IPS DF 6.9 (cell line): ENCODE results near the gene CCDC187.

ENCODE experiments used
- DNase-seq: peaks from one replicate; pipeline ENCODE4 v3.0.0-alpha.2; 2013; ENCODE audit warnings: low read depth, low spot score
- H3K27ac ChIP-seq: one replicate; pipeline ENCODE4 v1.5.1; 2013; ENCODE audit warnings: low read length, control low read depth
- H3K27me3 ChIP-seq: 2 replicates; pipeline ENCODE4 v1.6.1; 2013; ENCODE audit warnings: mild to moderate bottlenecking, low read length; ENCODE audit not compliant: control insufficient read depth, insufficient read depth
- H3K36me3 ChIP-seq: 2 replicates; pipeline ENCODE4 v1.6.1; 2013; ENCODE audit warnings: low read length; ENCODE audit not compliant: control insufficient read depth, insufficient read depth
- H3K4me1 ChIP-seq: 2 replicates; pipeline ENCODE4 v1.6.1; 2013; ENCODE audit warnings: low read length; ENCODE audit not compliant: control insufficient read depth, insufficient read depth
- H3K4me3 ChIP-seq: 2 replicates; pipeline ENCODE4 v1.5.1; 2013; ENCODE audit warnings: mild to moderate bottlenecking, low read length
- H3K9me3 ChIP-seq: 2 replicates; pipeline ENCODE4 v1.6.1; 2013; ENCODE audit warnings: low read length, inconsistent platforms; ENCODE audit not compliant: control insufficient read depth, insufficient read depth
- WGBS: extraction: QIAGEN DNeasy Blood & Tissue Kit; methylation state at CpG from one replicate; pipeline ENCODE4 v1.1.7; 2013; ENCODE audit warnings: mixed read lengths, missing lambda C conversion rate; ENCODE audit not compliant: insufficient read length, insufficient coverage; 5-methylcytosine and 5-hydroxymethylcytosine counted together

CCDC187 gene

DNA sequence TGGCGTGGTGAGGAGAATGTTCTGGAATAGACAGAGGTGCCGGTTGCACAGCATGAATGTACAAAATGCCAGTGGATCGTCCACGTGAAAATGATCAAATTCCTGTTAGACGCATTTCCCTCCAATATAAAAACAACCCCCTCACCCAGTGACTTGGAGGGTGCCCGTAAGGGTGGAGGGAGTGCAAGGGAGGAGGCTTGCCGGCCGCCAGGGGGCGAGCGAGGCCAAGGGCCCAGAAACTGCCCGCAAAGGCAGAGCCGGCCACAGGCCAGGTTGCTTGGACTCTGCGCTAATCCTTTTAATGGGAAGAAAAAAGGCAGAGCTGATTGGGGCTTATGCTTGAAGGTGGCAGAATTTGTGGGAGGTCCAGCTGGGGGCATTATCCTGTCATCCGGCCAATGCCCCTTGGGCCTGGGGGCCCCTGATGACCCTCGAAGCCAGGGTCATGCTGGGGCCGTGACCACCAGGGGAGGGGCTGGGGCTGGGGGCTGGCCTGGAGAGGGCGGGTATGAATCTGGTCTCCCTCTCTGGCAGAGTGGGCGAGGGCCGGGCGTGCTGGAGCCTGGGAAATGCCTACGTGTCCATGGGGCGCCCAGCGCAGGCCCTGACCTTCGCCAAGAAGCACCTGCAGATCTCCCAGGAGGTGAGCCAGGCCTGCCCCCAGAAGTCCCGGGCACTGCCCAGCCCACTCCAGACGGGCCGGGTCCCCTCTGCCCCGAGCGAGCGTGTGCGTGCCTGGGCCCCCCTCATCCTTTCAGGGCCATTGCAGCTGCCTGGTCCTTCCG, 35.5 kb upstream of the CCDC187 start:
- no peaks in the 10 kb centered on the region for H3K27me3 ChIP-seq
- no peaks in the 10 kb centered on the region for H3K9me3 ChIP-seq
- WGBS, result no CpG with 5 or more reads among the region's 32 CpGs
- no peak overlapping the region for H3K27ac ChIP-seq
- peaks cover 2% of the 10 kb centered on the region; the same call in 1 of the 2 replicates for H3K36me3 ChIP-seq
- H3K4me1 ChIP-seq, result peaks cover 7% of the 10 kb centered on the region
- DNase-seq, result peak; percentile 54
- H3K4me3 ChIP-seq, result no peak overlapping the region

DNA sequence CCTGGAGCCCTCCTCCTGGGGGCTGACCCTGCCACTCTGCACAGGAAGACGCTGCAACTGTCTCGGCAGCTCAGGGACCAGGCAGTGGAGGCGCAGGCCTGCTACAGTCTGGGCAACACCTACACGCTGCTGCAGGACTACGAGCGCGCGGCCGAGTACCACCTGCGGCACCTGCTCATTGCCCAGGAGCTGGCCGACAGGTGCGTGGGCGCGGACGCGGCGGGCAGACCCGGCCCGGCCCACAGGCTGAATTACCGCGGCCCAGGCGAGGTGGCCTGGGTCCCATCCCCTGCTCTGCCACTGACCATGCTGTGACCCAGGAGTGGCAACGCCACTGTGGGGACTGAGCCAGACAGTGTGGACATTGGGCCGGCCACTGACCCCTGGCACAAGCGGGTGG, 34.6 kb upstream of the CCDC187 start:
- H3K27me3 ChIP-seq, result no peaks in the 10 kb centered on the region
- WGBS, result no CpG with 5 or more reads among the region's 25 CpGs
- H3K4me3 ChIP-seq, result no peak overlapping the region
- H3K9me3 ChIP-seq, result no peaks in the 10 kb centered on the region
- H3K4me1 ChIP-seq, result peaks cover 5% of the 10 kb centered on the region
- no peak for DNase-seq
- peaks cover 2% of the 10 kb centered on the region; the same call in 1 of the 2 replicates for H3K36me3 ChIP-seq
- H3K27ac ChIP-seq, result no peak overlapping the region

DNA sequence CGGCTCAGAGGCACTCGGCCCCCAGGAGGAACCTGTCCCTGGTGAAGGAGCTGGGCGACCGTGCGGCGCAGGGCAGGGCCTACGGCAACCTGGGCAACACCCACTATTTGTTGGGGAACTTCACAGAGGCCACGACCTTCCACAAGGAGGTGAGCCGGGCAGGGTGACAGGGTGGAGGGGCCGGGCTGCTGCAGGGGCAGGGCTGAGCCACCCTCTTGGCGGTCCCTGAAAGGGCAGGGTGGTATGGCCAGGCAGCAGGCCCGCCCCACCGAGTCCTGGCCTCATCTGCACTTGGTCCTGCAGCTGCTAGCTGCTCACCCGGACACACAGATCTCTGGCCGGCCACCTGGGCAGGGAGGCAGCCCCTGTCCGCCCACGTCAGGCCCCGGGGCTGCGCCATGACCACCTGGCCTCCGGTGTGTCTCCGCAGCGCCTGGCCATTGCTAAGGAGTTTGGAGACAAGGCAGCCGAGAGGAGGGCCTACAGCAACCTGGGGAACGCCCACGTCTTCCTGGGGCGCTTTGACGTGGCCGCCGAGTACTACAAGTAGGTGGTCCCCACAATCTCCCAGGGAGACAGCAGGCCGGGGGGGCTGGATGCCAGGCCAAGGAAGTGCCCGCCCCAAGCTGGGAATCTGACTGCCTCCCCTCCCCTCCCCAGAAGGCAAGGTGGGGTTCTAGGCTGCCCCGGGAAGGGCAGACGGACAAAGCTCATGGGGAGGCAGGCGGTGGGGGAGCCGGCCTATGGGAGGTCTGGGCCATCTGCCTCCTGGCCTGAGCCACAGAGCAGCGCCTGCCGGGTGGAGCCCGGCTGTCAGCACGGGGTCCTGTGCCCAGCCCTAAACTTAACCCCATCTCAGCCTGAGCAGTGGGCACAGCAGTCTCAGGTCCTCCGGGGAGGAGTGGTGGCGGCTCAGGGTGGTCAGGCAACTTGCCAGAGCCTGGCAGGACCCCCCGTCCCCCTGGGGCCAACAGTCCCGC, 33.8 kb upstream of the CCDC187 start:
- H3K4me1 ChIP-seq, result no peaks in the 10 kb centered on the region; the same call in 1 of the 2 replicates
- peaks cover 2% of the 10 kb centered on the region; the same call in 1 of the 2 replicates for H3K36me3 ChIP-seq
- H3K27ac ChIP-seq, result no peak overlapping the region
- no peaks in the 10 kb centered on the region for H3K9me3 ChIP-seq
- no peaks in the 10 kb centered on the region for H3K27me3 ChIP-seq
- WGBS, result no CpG with 5 or more reads among the region's 43 CpGs
- DNase-seq, result no peak
- H3K4me3 ChIP-seq, result no peak overlapping the region

DNA sequence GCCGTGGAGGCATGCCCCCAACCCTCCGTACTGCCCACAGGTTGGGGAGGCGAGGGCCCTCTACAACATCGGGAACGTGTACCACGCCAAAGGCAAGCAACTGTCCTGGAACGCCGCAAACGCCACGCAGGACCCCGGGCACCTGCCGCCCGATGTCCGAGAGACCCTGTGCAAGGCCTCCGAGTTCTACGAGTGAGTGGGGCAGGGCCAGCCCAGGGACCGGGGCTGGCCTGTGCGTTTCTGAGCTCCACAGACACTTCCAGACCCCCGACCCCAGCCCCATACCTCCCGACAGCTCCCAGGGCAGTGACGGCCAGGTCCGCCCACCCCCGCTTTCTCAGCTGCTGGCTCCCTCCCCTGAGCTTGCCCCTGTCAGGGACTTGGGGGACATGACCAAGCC, 33.0 kb upstream of the CCDC187 start:
- no peaks in the 10 kb centered on the region; the same call in 1 of the 2 replicates for H3K4me1 ChIP-seq
- no peaks in the 10 kb centered on the region for H3K27me3 ChIP-seq
- no peak overlapping the region for H3K27ac ChIP-seq
- no peak overlapping the region for H3K4me3 ChIP-seq
- H3K9me3 ChIP-seq, result no peaks in the 10 kb centered on the region
- WGBS, result no CpG with 5 or more reads among the region's 23 CpGs
- DNase-seq, result no peak
- H3K36me3 ChIP-seq, result peaks cover 2% of the 10 kb centered on the region; the same call in 1 of the 2 replicates

DNA sequence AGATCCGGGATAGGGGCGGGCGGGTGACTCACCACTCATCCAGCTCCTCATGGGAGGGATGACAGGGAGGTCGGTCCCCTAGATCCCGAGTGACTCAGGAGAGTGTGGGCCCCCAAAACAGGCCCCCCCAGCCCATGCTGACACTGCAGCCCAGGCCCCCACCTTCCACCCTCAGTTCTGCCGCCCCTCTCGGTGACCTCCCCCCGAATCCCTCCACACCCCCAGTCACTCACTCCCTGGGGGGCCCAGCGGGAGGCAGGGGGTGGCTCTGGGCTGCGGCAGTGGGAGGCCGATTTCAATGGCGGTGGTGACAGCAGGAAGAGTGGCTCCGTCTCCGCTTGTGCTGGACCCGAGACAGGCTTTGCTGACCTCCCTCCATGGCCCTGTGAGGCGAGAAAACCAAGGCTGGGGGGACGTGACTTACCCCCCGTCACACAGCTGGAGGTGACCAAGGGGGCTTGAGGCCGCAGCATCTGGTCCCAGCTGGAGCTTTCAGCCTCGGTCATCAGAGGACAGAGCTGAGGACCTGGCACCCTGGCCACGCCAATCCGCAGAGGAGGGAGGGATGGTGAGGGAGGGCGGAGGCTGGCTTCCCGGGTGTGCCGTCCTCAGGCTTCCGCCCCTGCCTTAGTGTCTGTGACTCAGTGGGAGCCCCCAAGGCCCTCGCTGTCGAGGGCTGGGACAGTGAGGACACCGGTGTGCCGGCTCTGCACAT, 32.4 kb upstream of the CCDC187 start:
- H3K27me3 ChIP-seq, result no peaks in the 10 kb centered on the region
- no peaks in the 10 kb centered on the region; the same call in 1 of the 2 replicates for H3K4me1 ChIP-seq
- no peak overlapping the region for H3K4me3 ChIP-seq
- peaks cover 2% of the 10 kb centered on the region; the same call in 1 of the 2 replicates for H3K36me3 ChIP-seq
- no peaks in the 10 kb centered on the region for H3K9me3 ChIP-seq
- WGBS, result no CpG with 5 or more reads among the region's 30 CpGs
- DNase-seq, result no peak
- H3K27ac ChIP-seq, result no peak overlapping the region

DNA sequence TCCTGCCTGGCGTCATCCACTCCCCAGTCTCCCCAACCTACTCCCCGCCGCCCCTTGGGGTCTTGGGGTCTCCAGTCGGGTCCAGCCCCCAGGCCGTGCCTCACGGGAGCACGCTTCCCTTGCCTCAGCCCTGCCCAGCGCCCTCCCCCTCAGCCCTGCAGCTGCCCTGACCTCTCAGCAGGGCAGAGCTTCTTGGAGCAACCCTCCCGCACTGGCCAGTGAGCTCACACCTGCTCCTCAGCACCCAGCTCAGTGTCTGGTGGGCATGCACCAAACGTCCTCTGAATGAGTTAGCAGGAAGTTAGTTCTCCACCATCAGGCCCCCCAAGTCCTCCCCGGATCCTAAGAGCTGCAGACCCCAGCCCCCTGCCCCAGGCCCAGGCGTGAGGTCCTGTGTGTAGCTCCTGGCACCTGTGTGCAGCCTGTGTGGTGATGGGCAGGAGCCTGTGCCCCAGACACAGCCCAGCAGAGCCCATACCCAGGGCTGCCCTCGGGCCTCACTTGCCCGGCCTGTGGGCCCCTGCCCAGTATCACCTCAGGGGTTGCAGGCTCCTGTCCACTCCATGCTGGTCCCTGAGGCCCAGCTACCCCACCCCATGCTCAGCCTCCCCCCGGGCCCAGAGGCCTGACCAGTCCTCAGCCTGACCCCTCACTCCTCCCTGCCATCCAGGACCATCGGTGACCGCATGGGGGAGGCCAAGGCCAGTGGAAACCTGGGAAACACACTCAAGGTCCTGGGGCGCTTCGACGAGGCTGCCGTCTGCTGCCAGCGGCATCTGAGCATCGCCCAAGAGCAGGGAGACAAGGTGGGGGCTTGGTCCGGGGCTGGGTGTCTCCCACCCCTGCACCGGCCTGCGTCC, 31.6 kb upstream of the CCDC187 start:
- peaks cover 2% of the 10 kb centered on the region; the same call in 1 of the 2 replicates for H3K36me3 ChIP-seq

DNA sequence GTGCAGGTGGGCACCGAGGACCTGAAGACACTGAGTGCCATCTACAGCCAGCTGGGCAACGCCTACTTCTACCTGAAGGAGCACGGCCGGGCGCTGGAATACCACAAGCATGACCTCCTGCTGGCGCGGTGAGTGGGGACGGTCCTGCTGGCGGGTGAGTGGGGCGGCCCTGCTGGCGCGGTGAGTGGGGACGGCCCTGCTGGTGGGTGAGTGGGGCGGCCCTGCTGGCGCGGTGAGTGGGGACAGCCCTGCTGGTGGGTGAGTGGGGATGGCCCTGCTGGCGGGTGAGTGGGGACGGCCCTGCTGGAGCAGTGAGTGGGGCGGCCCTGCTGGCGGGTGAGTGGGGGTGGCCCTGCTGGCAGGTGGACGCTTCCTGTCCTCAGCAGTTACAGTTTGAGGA, 30.6 kb upstream of the CCDC187 start:
- no peak for DNase-seq
- Histone ChIP-seq H3K36me3 (peaks cover 2% of the 10 kb centered on the region; the same call in 1 of the 2 replicates), H3K27me3 (no peaks in the 10 kb centered on the region), H3K4me1 (no peaks in the 10 kb centered on the region; the same call in 1 of the 2 replicates), H3K27ac (no peak overlapping the region), H3K9me3 (no peaks in the 10 kb centered on the region), H3K4me3 (no peak overlapping the region)
- no CpG with 5 or more reads among the region's 21 CpGs for WGBS

More for the DNA sequence above, 31.6 kb upstream of the CCDC187 start:
- no CpG with 5 or more reads among the region's 26 CpGs for WGBS
- no peak for DNase-seq
- H3K27ac ChIP-seq, result no peak overlapping the region
- no peaks in the 10 kb centered on the region for H3K9me3 ChIP-seq
- no peaks in the 10 kb centered on the region; the same call in 1 of the 2 replicates for H3K4me1 ChIP-seq
- no peak overlapping the region for H3K4me3 ChIP-seq
- no peaks in the 10 kb centered on the region for H3K27me3 ChIP-seq

DNA sequence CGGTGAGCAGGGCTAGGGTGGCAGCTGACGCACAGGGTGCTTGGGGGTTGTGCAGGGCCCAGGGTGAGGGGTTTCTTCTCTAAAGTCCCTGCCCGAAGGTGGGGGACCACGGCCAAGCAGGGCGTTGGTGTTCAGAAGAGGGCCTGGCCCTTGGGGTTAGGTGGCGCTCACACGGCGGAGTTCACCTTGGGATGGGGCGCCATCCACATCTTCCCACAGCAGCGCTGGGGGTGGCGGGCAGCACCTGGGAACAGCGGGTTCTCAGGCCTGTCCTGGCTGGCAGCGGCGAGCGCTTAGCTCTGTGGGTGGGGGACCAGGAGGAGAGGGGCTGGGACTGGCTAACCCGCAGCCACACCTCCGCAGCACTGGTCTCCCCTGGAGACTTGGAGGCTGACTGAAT, 29.6 kb upstream of the CCDC187 start:
- Histone ChIP-seq H3K4me1 (no peaks in the 10 kb centered on the region; the same call in 1 of the 2 replicates), H3K9me3 (no peaks in the 10 kb centered on the region), H3K27me3 (no peaks in the 10 kb centered on the region), H3K27ac (no peak overlapping the region), H3K36me3 (peaks cover 2% of the 10 kb centered on the region; the same call in 1 of the 2 replicates), H3K4me3 (no peak overlapping the region)
- no peak for DNase-seq
- no CpG with 5 or more reads among the region's 17 CpGs for WGBS

DNA sequence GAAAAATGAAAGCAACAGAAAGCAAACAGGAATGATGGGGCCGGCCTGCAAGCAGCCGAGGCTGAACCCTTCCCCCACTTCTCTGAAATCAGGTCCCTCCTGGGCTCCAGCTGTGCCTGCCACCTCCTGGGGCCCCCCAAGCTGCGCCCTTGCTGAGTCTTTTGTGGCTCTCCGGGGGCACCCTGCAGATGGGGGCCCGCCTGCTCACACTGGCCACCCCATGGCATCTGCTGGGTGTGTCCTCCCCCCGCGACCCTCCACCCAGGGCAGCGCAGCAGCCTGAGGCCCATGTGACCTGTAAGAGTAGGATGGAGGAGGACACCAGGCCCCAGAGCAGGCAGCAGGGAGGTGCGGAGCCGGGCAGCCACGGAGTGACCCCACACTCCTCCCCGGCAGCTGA, 29.2 kb upstream of the CCDC187 start:
- Histone ChIP-seq H3K27ac (no peak overlapping the region), H3K4me3 (no peak overlapping the region), H3K36me3 (peaks cover 2% of the 10 kb centered on the region; the same call in 1 of the 2 replicates), H3K4me1 (no peaks in the 10 kb centered on the region; the same call in none of the 2 replicates), H3K27me3 (no peaks in the 10 kb centered on the region), H3K9me3 (no peaks in the 10 kb centered on the region)
- WGBS, result no CpG with 5 or more reads among the region's 12 CpGs
- no peak for DNase-seq
